GM12872 (cell line): Measurements from ENCODE around the gene ADAMTS15.

Experiments used
- CTCF ChIP-seq: IDR thresholded peaks from 3 replicates; pipeline ENCODE4 v1.5.1; 2011; ENCODE audit warnings: low read depth, mild to moderate bottlenecking, low read length, moderate library complexity; ENCODE audit not compliant: insufficient read depth

Gene ADAMTS15

GRCh38 chr11:130467116-130467900 lies 18.9 kb downstream of the ADAMTS15 start:
- TF ChIP-seq CTCF: no peak

GRCh38 chr11:130469181-130469580 lies 20.7 kb downstream of the ADAMTS15 start:
- TF ChIP-seq CTCF: no peak

- no peak for TF ChIP-seq CTCF
Measured at GRCh38 chr11:130470832-130471706, 22.6 kb downstream of the ADAMTS15 start.

DNA sequence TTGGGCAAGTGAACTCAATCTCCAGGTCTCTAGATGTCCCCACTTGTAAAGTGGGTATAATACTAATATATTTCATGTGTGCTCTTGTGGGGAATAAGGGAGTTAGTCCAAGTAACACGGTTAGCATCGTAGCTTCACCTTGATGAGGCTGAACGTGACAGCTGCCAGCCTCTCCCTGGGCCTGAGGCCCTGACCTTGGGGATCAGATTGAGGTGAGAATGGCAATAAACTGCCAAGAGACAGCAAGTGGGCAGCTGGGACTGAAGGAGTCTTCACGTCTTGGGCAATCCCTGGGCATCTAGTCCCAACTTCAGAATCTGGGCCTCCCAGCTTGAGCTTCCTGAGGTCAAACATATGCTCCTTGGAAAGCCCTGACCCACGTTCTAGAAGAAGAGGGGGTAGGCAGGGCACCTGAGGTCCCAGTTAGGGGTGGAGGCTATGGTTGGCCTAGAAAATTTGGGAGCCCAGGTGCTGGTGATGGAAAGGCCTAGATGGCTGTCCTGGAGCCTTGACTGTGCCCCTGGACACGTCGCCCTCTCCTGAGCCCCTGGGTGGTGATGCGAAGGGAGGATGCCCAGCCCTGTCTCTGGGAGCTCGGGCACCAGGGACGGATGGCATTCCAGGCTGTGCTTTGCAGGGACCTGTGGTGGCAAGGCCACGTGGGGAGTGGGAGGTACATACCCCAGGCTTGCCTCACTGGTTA lies 23.4 kb downstream of the ADAMTS15 start:
- no peak for TF ChIP-seq CTCF

GRCh38 chr11:130472434-130472961 lies 24.1 kb downstream of the ADAMTS15 start:
- TF ChIP-seq CTCF: no peak

- no peak for TF ChIP-seq CTCF
Measured at GRCh38 chr11:130473056-130473794, 24.8 kb downstream of the ADAMTS15 start.
